HG03442 (cell line): Measurements from ENCODE around the gene RAP2B.
A peak's percentile ranks its signal among the peaks of the same experiment; 100 is the strongest.

ENCODE experiments used
- ATAC-seq: cut with Tn5 transposase; IDR thresholded peaks from one replicate; pipeline ENCODE4 v1.9.1; 2021; ENCODE audit warnings: mild to moderate bottlenecking, moderate library complexity; ENCODE audit not compliant: unreplicated experiment

Gene RAP2B

DNA sequence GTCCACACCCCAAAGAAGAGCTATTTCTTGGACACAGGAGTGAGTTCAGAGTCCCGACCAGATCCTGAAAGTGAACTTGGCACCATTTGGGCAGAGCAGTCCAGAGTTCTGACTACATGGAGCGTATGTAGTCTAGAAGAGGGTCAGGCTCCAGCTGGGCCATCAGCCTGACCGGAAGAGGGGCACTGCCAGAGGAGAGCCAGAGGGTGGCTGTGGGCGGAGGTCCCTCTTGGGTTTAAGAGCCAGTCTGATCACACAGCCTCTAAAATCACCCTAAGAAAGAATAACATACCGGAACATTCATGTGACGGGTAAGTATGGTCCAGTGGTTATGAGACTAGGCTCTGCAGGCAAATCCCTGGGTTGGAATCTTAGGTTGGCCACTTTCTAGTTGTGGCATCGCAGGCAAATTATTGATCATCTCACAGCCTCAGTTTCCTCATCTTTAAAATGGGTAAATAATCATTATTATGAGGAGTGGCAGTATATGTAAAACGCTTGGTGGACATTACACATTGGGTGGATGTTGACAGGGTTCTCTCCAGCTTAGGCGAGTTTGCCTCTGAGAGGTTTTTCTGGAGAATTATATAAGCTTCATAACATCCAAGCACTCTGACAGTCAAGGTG is 2.1 kb upstream of the RAP2B start:
- no peak for ATAC-seq

DNA sequence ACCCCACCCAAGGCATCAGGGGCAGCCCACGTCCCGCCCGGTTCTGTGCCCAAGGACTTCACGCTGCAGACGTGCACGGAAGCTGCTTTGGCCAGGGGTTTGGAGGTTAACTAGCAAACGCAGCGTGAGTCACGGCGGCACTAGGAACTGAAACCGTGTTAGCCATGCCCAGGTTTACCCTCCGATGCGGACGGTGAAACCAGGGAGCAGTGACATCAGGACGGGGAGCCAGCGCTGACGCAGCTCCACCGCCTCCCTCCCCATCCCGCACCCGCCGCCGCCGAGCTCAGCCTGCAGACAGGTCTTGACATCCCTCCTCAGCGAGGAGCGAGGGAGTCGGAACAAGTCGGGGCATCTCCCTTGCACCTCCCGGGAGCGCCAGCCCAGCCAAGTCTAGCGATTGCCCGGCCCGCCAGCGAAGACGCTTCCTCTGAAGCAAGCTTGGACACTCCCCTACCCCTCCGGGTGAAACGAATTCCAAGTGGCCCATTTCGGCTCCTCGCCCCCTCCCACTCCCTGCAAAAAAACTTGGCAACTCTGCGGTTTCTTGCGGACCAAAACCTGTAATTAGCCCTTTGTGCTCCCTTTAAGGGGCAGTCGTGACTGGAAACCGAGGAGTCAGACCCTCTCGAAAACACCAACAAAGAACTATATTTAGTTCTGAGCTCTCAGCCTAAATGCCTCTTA is 1.4 kb upstream of the RAP2B start:
- ATAC-seq: peak; percentile 33

DNA sequence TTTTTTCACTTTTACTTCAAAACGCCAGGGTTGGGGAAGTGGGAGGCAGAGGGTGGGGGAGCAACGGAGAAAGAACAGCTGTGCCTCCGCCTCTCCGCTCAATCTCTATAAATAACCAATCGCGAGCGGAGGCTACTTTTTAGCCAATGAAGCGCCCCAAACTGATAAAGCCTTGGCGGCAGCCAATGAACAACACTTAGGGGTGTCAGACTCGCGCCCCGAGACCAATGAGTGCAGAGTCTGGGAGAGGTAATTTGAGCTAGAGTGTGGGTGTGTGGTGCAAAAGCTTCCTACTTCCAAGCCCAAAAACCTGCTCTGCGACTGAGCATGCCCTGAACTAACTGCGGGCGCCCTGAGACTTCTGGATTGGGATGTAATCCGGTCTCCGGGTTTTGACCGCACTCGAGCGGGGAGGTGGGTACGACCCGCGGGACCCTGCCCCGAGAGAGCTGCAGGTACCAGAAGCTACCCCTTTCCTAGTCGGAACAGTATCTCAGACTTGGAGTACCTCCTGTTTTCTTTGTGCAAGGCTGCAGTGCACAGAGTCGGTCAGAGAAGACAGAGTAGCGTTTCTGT is 800 bp upstream of the RAP2B start:
- peak; percentile 74 for ATAC-seq

DNA sequence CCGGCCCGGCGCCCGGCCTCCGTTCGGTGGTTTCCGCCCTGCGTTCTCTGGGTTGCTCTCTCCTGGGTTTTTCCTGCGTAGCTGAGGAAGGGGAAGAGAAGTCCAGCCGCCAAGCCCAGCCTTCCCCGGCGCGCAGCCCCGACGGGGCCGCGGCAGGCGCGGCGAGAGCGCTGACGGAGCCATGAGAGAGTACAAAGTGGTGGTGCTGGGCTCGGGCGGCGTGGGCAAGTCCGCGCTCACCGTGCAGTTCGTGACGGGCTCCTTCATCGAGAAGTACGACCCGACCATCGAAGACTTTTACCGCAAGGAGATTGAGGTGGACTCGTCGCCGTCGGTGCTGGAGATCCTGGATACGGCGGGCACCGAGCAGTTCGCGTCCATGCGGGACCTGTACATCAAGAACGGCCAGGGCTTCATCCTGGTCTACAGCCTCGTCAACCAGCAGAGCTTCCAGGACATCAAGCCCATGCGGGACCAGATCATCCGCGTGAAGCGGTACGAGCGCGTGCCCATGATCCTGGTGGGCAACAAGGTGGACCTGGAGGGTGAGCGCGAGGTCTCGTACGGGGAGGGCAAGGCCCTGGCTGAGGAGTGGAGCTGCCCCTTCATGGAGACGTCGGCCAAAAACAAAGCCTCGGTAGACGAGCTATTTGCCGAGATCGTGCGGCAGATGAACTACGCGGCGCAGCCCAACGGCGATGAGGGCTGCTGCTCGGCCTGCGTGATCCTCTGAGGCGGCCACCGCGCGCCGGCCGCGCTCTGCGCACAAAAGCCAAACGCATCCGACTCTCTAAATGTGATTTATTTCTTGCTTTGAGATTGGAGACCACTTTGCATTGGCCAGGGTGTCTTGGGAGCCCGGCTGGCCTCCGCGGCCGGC is 727 bp downstream of the RAP2B start:
- ATAC-seq: peak; percentile 2

DNA sequence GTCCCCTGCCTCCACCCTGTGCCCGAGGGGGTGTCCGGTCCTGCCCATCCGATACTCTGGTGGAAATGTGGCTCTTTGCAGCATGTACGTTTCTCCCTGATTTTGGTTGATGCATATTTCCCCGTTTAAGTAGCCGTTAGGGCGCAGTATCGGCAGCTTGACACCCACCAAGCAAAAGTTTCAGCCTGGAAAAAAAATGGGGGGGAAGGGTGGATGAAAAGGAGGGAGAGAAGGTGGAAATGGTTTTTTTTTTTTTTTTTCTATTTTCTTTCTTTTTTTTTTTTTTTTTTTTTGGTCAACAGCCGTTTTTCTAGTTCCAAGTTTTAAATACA is 1.3 kb downstream of the RAP2B start:
- no peak for ATAC-seq

DNA sequence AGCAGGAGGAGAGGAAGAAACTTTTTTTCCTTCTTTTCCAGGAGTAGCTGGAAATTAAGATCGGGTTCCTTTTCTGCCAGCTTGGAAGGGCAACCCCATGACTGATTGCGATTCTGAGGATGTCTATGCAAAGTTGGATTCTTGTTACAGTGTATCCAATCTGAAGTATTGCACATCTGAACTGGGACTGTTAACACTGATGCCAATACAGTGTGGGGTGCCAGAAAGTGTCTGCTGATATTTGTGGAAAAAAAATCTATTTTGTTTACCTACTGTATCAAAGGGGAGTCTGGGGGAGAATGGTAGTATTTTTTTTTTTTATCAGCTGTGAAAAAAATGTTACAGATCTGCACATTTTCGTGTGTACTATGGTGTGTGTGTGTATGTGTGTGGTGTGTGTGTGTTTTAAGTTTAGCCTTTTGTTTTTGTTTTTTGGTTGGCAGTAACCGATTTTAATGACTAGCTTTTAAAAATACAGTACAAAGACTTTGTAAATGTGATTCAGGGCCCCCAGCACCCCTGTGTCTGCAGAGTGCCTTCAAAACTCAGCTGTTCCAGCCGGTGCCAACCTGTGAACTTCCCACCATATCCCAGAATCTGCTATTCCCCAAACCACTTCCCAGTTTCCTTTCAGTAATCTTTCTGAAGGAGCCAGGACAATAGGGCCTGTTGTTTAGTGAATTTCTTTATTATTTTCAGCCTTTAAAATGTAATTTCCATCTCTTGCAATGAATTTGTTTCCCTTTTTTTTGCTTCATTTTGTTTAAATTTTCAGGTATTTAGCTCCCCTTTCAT is 1.9 kb downstream of the RAP2B start:
- no peak for ATAC-seq

DNA sequence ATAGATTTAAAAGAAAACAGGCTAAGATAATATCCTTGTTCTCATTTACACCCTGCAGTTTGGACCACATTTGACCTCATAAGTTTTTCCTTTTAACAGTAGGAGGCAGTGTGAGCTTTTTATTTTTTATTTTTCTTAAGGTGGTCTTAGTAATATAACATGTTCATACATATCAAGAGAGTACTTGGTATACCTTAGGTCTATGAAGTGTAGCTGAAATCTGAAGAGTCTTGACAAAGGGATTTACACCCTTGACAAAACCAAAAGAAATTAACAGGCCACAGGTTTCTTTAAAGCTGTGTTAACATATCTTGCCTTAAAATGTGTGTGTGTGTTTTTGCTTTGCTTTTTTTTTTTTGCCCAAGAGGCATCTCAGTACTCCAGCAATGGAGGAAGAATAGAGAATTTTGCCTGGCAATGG is 3.2 kb downstream of the RAP2B start:
- ATAC-seq: no peak

DNA sequence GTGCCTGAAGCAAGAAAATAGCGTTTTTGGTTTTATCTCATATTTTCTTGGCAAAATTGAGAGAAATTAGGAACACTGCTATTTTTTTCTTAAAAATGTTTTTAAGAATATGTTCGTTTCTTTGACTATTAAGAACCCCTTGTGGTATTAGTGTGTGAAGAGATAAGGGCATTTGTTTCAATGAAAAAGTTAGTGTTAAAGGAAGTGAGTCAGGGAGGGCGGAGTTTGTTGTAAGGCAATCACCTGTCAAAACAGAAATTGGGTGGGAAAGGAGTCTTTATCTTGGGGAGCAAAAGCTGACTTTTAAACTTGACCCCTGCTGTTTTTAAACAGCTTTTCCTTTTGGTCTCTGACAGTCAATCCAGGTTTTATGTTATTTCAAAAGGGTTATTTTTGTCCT is 4.2 kb downstream of the RAP2B start:
- ATAC-seq: no peak

DNA sequence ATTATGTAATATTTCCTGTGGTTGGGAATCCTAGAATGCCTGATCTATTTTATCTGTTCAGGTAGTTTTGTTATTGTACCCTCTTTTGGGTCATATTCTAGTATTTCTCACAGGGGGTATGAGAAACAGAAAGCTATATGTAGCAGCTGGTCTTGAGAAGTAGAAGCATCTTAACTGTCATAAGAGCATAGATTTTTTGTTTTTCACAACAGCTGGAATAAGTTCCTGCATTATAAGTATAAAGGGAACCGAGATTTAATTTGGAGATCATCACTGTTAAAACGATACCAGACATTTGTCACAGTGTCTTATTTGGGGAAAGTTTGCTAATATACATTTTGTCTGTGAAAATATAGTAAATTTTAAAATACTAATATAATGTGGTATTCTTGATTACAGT is 4.8 kb downstream of the RAP2B start:
- no peak for ATAC-seq

DNA sequence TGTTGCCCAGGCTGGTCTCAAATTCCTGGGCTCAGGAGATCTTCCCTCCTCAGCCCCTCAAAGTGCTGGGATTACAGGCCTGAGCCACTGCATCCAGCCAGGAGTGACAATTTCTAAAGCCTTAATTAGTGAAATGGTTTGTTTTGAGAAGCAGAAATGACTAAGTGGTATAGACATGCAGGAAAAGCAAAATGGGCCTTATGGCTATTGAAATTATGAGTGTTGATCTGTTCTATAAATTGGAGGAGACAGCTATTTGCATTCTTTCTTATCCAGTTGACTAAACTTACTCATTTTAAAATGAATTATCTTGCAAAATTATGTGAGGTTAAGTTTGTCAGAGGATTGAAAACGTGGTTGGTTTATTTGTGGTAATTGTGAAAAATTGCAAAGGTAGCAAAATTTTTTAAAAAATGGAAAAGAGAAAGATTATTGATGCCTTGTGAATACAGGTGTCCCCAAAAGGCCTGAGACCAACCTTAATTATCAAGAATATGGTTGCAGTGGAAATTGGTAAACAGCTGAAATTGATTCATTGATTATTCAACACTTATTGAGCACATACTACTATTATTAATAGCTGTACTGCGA is 7.9 kb downstream of the RAP2B start:
- no peak for ATAC-seq

DNA sequence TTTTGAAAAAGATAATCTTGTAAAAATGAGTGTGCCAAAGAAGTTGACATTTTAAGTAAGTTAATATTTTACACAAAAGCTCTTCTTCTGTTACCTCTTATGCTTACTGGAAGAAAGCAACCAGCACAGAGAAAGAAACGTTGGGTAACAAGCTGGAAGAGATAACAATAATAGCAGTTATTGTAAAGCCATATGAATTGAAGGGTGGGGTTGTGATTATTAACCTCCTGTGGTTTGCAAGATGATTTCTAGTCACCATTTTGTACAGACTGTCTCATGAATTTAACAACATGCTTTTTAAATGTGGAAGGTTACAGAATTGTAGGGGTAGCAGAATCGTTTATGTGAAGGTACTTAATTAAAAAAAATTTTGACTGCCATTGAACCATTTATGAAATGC is 9.2 kb downstream of the RAP2B start:
- no peak for ATAC-seq

DNA sequence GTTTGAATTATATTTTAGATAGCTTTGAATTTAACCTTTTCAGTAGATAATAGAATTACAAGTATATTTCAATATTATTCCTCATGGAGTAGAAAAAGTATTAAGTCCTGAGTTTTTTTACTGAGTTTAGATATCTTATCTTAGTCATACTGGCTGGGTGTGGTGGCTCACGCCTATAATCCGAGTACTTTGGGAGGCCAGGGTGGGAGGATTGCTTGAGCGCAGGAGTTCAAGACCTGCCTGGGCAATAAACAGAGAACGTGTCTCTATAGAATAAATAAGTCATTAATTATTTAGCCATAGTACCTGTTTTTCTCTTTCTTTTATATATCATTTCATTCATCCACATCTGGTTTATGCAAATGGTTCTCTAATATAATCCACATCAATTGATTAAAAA is 9.9 kb downstream of the RAP2B start:
- no peak for ATAC-seq

DNA sequence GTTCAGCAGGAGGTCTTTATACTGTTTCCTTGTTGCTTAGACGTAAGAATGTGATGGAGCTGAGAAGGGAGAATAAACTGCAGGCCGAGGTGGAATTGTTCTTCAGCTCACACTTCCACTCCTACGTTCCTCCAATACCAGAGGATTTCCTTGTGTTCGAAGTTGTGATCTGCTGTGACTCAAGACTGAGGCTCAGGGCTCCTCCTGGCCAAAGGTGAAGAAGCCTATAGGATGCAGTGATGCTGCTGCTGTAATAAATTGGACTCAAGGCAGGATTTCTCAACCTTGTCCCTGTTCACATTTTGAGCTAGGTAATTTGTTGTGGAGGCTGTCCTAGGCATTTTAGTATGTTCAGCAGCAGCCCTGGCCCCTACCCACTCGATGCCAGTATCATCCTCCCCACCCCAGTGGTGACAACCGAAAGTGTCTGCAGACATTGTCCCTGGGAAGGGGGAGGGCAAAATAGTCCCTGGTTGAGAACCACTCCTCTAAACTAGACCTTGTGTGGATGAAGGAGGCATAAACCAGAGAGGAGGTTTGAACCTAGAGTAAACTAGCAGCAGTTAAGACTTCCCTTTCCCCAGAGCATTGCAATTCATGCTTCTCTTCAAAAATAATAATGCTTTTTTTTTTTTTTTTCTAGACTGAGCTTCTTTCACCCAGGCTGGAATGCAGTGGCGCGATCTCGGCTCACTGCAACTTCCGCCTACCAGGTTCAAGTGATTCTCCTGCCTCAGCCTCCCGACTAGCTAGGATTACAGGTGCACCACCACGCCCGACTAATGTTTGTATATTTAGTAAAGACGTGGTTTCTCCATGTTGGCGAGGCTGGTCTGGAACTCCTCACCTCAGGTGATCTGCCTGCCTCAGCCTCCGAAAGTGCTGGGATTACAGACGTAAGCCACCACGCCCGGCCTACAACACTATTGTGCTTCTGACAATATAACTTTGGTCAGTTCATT is 11.1 kb downstream of the RAP2B start:
- ATAC-seq: no peak

DNA sequence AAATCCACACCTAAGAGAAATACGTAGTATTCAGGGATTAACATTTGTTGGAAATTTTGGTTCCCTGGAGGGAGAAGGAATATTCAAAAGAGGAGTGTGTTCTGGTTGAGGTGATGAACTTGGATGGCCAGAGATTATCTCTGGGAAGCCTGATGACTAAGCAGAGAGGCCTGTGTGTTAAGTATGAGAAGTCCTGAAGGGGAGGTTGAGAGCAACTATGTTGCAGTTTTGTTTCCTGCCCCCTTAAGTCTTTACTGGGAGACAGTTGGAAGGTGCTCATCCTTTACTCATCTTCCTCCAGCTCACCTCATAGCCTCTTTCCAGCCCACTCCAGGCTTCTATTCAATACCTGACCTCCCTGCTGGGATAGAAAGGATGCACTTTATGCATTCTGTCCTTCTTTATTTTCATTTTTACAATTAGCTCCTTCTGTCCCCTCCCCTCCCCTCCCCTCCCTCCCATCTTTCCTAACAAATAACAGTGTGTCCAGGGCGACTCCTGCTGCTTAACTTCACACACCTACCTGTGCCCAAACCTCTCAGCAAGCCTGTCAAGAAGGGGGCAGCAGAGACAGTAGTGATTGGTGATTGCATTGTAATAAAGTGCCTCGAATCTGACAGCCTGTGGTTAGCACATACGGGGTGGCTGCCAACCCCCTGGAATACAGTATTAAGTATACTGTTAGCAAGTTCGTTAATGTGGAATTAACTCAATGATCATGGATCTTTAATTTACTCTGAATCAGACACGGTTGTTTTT is 11.9 kb downstream of the RAP2B start:
- no peak for ATAC-seq

DNA sequence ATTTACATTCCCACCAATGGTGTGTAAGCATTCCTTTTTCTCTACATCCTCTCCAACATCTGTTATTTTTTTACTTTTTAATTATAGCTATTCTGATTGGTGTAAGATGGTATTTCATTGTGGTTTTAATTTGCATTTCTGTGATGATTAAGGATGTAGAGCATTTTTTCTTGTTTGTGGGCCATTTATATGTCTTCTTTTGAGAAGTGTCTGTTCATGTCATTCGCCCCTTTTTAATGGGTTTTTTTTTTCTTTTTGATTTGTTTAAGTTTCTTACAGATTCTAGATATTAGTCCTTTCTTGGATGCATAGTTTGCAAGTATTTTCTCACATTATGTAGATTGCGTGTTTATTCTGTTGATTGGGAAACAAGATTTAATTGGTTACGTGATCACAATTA is 14.2 kb downstream of the RAP2B start:
- ATAC-seq: no peak

DNA sequence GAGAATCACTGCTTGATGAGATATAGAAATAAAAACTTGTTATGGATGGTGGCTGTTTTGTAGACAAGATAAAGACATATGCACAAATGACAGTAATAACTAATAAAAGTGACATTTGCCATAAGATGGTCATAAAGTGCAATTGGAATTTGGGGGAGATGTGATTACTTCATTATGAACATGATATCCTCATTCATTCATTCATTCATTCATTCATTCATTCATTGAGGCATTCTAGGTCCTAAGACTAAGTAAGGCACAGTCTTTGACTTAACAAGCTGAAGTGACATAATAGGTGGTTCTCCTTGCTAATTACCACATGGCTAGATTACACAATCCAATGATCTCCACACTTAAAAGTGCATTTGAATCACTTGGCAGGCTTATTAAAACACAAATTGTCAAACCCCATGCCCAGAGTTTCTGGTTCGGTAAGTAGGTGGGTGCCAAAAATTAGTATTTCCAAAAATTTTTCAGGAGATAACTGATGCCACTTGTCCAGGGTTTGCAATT is 18.9 kb downstream of the RAP2B start:
- no peak for ATAC-seq

DNA sequence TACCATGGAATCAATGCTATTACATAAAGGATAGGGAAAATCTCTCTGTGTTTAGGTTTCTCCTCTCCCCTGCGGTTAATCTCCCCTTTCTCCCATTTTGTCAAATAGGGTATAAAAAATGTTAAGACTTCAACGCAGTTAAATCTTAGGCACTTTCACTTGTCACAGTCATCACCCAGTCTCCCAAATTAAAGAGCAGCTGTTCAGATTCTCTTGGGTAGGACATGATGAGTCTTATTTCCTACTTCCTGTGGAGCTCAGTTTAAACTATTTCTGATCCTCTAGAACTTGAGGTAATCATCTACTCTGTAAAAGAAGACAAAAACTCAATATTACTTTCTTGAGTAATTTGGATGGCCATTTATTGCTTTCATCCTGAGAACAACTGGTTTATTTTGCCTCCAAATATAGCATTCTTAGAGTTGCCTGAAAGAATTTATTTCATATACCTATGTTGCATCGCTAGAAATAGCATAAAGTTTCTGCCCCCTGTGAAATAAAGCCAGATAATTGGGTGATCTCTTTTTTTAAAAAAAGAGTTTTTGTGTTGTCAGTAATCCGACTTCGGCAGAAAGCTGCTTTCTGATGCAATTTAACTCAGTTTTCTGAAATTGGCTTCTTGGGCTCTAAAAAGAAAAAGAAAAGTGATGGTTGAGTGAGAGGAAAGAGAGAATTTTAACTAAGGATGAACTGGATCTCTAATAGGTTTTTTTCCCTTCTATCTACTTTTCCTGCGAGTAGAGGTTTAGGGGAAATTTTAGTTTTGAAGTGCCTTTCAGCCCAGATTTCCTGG is 20.7 kb downstream of the RAP2B start:
- no peak for ATAC-seq

DNA sequence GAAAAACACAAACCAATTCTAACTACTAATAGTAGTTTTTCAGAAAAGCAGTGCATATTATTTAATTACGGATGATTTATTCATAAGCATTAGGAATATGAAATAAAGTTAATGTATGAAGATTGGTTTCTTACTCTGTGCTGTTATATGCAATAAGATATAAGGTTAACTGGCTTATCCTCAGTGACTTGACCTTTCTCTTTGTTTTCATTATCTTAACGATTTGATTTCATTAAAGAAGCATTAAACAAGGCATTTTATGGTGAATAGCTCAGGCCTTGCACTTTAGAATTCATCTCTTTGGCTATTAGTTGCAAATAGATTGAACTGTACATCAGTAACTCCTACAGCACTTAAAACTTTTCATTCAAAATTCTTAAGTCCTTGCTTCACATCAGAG is 28.9 kb downstream of the RAP2B start:
- no peak for ATAC-seq
